GM10248 (cell line): ENCODE measurements around the gene GNE.

Experiments
- CTCF ChIA-PET: fragments of 300-600 bp; sonication (Branson Sonifier 250); formaldehyde crosslinking; extraction: SDS; loops from one replicate; lab custom pipeline; 2021; ENCODE audit warnings: antibody characterized with exemption; lab: Yijun Ruan, JAX
- POLR2A ChIA-PET: fragments of 350-650 bp; sonication (Branson Sonifier 250); formaldehyde crosslinking; extraction: SDS; loops from one replicate; lab custom pipeline; 2020; ENCODE audit warnings: antibody characterized with exemption; lab: Yijun Ruan, JAX
- DNase-seq: peaks from one replicate; pipeline ENCODE4 v3.0.0; 2012; ENCODE audit errors: extremely low spot score
- TF ChIP-seq, protein P1 (sequence below): IDR thresholded peaks from 2 replicates; pipeline ENCODE4 v1.5.1; 2012; ENCODE audit warnings: mild to moderate bottlenecking, low read depth; ENCODE audit errors: extremely low read depth, missing control alignments, control extremely low read depth

Gene GNE

GRCh38 chr9:36293918-36294317 lies 35.7 kb upstream of the GNE start:
- TF ChIP-seq, protein P1, sequence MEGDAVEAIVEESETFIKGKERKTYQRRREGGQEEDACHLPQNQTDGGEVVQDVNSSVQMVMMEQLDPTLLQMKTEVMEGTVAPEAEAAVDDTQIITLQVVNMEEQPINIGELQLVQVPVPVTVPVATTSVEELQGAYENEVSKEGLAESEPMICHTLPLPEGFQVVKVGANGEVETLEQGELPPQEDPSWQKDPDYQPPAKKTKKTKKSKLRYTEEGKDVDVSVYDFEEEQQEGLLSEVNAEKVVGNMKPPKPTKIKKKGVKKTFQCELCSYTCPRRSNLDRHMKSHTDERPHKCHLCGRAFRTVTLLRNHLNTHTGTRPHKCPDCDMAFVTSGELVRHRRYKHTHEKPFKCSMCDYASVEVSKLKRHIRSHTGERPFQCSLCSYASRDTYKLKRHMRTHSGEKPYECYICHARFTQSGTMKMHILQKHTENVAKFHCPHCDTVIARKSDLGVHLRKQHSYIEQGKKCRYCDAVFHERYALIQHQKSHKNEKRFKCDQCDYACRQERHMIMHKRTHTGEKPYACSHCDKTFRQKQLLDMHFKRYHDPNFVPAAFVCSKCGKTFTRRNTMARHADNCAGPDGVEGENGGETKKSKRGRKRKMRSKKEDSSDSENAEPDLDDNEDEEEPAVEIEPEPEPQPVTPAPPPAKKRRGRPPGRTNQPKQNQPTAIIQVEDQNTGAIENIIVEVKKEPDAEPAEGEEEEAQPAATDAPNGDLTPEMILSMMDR = no peak
- ChIA-PET CTCF (no interaction called here), POLR2A (no interaction called here)
- no peak for DNase-seq

DNA sequence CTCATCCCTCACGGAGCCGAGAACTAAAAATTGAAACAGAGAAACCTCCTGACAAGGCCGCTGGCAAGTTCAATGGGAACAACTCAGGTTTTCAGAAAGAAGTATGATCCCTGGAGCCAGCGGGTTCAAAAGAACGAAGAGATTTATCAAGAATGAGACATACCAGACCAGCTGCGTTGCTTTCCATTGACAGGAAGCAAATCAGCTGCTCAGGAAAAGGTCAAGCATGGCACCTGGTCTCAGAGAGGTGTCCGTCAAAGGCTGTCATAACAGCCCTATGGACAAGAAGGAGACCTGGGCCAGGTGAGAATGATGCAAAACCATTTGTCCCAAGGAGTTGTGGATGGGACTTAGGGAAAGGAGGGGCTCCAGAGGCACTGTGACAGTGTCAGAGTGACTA lies 34.9 kb upstream of the GNE start:
- no peak for DNase-seq
- POLR2A ChIA-PET = no interaction called here
- TF ChIP-seq, protein P1 = no peak
- CTCF ChIA-PET = no interaction called here

- DNase-seq = no peak
- TF ChIP-seq, protein P1 = no peak
- ChIA-PET CTCF (interaction anchor here (0.8 kb wide), 1 partner anchor 27 kb away, joined by 3 read pairs; no protein-coding TSS in a partner anchor), POLR2A (no interaction called here)
Observed at GRCh38 chr9:36292641-36293040, 34.4 kb upstream of the GNE start.

- CTCF ChIA-PET = no interaction called here
- TF ChIP-seq, protein P1 = no peak
Observed at GRCh38 chr9:36290996-36291395, 32.7 kb upstream of the GNE start.

DNA sequence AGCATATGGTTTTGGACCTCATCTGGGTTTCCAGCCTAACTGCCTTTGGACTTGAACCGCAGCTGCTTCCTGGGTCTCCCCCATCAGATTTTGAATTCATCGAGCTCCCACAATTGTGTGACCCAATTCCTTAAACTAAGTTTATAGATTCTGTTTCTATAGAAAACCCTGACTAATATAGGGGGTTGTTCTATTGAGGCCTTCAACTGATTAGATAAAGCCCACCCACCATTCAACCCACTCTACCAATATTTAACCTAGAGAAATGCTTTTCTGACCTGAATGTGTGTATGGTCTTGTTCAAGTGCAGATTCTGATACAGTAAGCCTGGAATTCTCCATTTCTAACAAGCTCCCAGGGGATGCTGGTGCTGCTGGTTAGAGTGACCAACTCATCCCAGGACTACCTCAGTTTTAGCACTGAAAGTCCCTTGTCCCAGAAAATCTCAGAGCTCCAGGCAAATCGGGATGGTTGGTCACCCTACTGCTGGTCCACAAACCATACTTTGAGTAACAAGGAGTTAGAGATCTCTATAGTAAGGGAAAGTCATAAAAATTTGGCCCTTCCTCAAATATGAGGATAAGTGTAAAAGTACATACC lies 31.7 kb upstream of the GNE start:
- DNase-seq = no peak
- CTCF ChIA-PET = interaction anchor here (1.0 kb wide), 1 partner anchor 10 kb away, joined by 3 read pairs; no protein-coding TSS in a partner anchor
- POLR2A ChIA-PET = no interaction called here
- TF ChIP-seq, protein P1 = no peak

More at GRCh38 chr9:36290996-36291395, 32.7 kb upstream of the GNE start:
- DNase-seq = no peak
- POLR2A ChIA-PET = no interaction called here

DNA sequence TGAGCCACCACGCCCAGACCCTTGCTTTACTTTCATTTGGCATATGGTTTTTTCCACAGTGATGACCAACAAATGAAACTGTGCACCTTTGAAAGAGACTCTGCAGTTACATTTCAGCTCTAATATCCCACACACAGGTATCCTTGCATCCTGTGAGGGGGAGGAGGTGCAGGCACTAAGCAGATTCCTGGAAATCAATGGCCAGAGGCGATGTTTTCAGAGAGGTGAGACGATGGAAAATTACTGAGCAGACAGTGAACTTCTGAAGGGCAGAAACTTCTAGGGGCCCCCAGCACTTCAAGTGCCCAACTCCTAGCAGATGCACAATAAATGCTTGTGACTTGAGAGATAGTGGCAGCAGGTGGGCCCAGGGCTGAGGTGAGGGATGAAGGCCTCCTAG lies 29.8 kb upstream of the GNE start:
- TF ChIP-seq, protein P1 = no peak
- POLR2A ChIA-PET = no interaction called here
- CTCF ChIA-PET = interaction anchor here (1.2 kb wide), 1 partner anchor 41 kb away, joined by 4 read pairs; no protein-coding TSS in a partner anchor

DNA sequence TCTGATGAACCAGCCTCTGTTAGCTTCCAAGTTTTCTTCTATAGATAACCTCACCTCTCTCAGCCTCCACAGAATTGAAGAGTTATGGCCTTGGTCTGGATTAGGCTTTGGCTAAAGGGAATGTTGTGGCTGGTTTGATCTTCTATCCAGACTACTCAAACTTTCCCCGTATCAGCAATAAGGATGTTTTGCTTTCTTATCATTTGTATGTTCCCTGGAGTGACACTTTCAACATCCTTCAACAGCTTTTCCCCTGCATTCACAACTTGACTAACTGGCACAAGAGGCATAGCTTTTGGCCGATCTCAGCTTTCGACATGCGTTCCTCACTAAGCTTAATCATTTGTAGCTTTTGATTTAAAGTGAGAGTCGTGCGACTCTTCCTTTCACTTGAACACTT lies 28.1 kb upstream of the GNE start:
- ChIA-PET CTCF (interaction anchor here (0.6 to 2.0 kb wide), 4 partner anchors 15 to 29 kb away, joined by 3 to 6 read pairs (median 4); partner anchors contain the start of gene GNE), POLR2A (no interaction called here)
- DNase-seq = no peak

More for the DNA sequence above, 29.8 kb upstream of the GNE start:
- no peak for DNase-seq

More for the DNA sequence above, 28.1 kb upstream of the GNE start:
- TF ChIP-seq, protein P1 = no peak
